ENCODE data around the gene OR2C3. TPM values are rescaled to one million over a fixed set of nuclear protein-coding genes. Genes with fewer than 3 reads are reported as not detected.

OR2C3 gene
- total and polyA plus RNA-seq, 2 of the 8 experiments (the other 6 are each of a cell fraction or from before 2014, with no cell fraction given): not detected

- Histone ChIP-seq H4K91ac (replicated peaks; ENCODE audit: insufficient read length, low read length) (no peak overlapping the region), H3K9me3 (ENCODE audit: insufficient read depth in 2 of 2, low read depth in 1 of 2, low read length in 1 of 2) (peaks cover 14 to 43% of the 10 kb centered on the region in 2 experiments), H3K4ac (replicated peaks; ENCODE audit: insufficient read length, low read depth, low read length) (no peak overlapping the region), H3K4me3 (ENCODE audit: extremely low read depth in 1 of 4, insufficient read depth in 2 of 4, low read depth in 3 of 4, low read length in 4 of 4) (no peak overlapping the region), H2BK5ac (ENCODE audit: low read depth, low read length) (no peak overlapping the region), H2BK120ac (replicated peaks; ENCODE audit: low read depth, low read length) (no peak overlapping the region), H2AK5ac (ENCODE audit: low read depth, low read length) (no peak overlapping the region), H3K14ac (ENCODE audit: insufficient read length) (no peak overlapping the region), H4K8ac (ENCODE audit: extremely low read depth, insufficient read depth, low read length) (no peak overlapping the region), H3K4me2 (ENCODE audit: insufficient read depth in 1 of 2, low read depth in 2 of 2, low read length in 2 of 2) (no peak overlapping the region), H4K5ac (ENCODE audit: insufficient read length, low read depth, low read length) (no peak overlapping the region), H3K18ac (ENCODE audit: extremely low read depth, low read length) (no peak overlapping the region), H3K56ac (replicated peaks; ENCODE audit: insufficient read length, low read depth, low read length) (no peak overlapping the region), H3K79me1 (ENCODE audit: low read depth, low read length) (no peaks in the 10 kb centered on the region), H4K20me1 (replicated peaks in 1 of 2; ENCODE audit: control insufficient read depth in 1 of 2, insufficient read depth in 2 of 2, low read length in 2 of 2) (no peaks in the 10 kb centered on the region), H3K36me3 (ENCODE audit: control insufficient read depth in 2 of 4, insufficient read depth in 4 of 4, low read length in 3 of 4) (no peaks in the 10 kb centered on the region), H3K79me2 (ENCODE audit: control insufficient read depth in 1 of 2, insufficient read depth in 2 of 2, low read length in 2 of 2) (no peaks in the 10 kb centered on the region), H2BK12ac (ENCODE audit: low read depth, low read length) (no peak overlapping the region), H3K9ac (replicated peaks in 1 of 4; ENCODE audit: extremely low read depth in 1 of 4, low read depth in 3 of 4, low read length in 3 of 4) (no peak overlapping the region), H3K4me1 (replicated peaks in 1 of 4; ENCODE audit: control insufficient read depth in 3 of 4, insufficient read depth in 4 of 4, low read length in 3 of 4) (no peaks in the 10 kb centered on the region; a peak in 2 of 7 replicates), H2BK15ac (ENCODE audit: low read length) (no peak overlapping the region), H3K23ac (ENCODE audit: insufficient read length) (no peak overlapping the region), H2AFZ (ENCODE audit: low read length) (no peak overlapping the region), H2BK20ac (ENCODE audit: low read length) (no peak overlapping the region), H3K27me3 (replicated peaks in 1 of 4; ENCODE audit: control insufficient read depth in 3 of 4, extremely low read depth in 1 of 4, insufficient read depth in 3 of 4, low read length in 3 of 4) (no peaks in the 10 kb centered on the region), H3K27ac (ENCODE audit: low read depth, low read length) (no peak overlapping the region), H3K23me2 (ENCODE audit: low read depth, low read length) (no peaks in the 10 kb centered on the region)
- FAIRE-seq (no peak), DNase-seq (ENCODE audit: low read depth in 1 of 2, low spot score in 2 of 2) (no peak)
- POLR2A ChIA-PET (ENCODE audit: partially characterized antibody): no interaction called here
- CTCF ChIA-PET (ENCODE audit: partially characterized antibody): interaction anchor here (0.8 kb wide), 1 partner anchor 158 kb away, joined by 3 read pairs; no protein-coding TSS in a partner anchor
- WGBS, 2 experiments (ENCODE audit: extremely low coverage in 1 of 2, insufficient coverage in 1 of 2, insufficient read length in 1 of 2, insufficient replicate concordance in 2 of 2, low coverage in 1 of 2, low lambda C conversion rate in 2 of 2, missing lambda C conversion rate in 1 of 2): 89% methylated on average over 5 of the region's 5 CpGs; no CpG with 5 or more reads in 1 of the 2 experiments
- TF ChIP-seq CHD1 (IDR thresholded peaks at IDR 0.05; ENCODE audit: low read depth, low read length) (no peak), EP300 (IDR thresholded peaks at IDR 0.05; ENCODE audit: borderline replicate concordance in 1 of 2, low read depth in 2 of 2, low read length in 2 of 2) (no peak), SIRT6 (IDR thresholded peaks at IDR 0.05; ENCODE audit: low read length) (no peak), TBP (IDR thresholded peaks at IDR 0.05; ENCODE audit: low read depth, low read length) (no peak), SUZ12 (IDR thresholded peaks at IDR 0.05; ENCODE audit: low read length) (no peak), FOSL1 (IDR thresholded peaks at IDR 0.05; ENCODE audit: insufficient read depth, low read depth, low read length) (no peak), POU5F1 (IDR thresholded peaks at IDR 0.05; ENCODE audit: low read depth, low read length) (no peak), EGR1 (IDR thresholded peaks at IDR 0.05; ENCODE audit: borderline replicate concordance, low read depth, low read length) (no peak), SAP30 (IDR thresholded peaks at IDR 0.05; ENCODE audit: insufficient read depth, insufficient replicate concordance, low read length) (no peak), SP1 (IDR thresholded peaks at IDR 0.05; ENCODE audit: low read depth, low read length) (no peak), TAF1 (IDR thresholded peaks at IDR 0.05; ENCODE audit: low read depth, low read length) (no peak), NANOG (IDR thresholded peaks at IDR 0.05; ENCODE audit: insufficient read depth, low read depth, low read length, poor library complexity, severe bottlenecking) (no peak), CTBP2 (IDR thresholded peaks at IDR 0.05; ENCODE audit: borderline replicate concordance, insufficient read depth, insufficient read length, low read length) (no peak), JUN (IDR thresholded peaks at IDR 0.05; ENCODE audit: low read depth, low read length) (no peak), HDAC6 (IDR thresholded peaks at IDR 0.05; ENCODE audit: low read depth, low read length) (no peak)
Measured at GRCh38 chr1:247548092-247548491, 11.9 kb upstream of the OR2C3 start.

Measured in H1 (cell line).